Measurements from ENCODE around the gene LCN1.

DNA sequence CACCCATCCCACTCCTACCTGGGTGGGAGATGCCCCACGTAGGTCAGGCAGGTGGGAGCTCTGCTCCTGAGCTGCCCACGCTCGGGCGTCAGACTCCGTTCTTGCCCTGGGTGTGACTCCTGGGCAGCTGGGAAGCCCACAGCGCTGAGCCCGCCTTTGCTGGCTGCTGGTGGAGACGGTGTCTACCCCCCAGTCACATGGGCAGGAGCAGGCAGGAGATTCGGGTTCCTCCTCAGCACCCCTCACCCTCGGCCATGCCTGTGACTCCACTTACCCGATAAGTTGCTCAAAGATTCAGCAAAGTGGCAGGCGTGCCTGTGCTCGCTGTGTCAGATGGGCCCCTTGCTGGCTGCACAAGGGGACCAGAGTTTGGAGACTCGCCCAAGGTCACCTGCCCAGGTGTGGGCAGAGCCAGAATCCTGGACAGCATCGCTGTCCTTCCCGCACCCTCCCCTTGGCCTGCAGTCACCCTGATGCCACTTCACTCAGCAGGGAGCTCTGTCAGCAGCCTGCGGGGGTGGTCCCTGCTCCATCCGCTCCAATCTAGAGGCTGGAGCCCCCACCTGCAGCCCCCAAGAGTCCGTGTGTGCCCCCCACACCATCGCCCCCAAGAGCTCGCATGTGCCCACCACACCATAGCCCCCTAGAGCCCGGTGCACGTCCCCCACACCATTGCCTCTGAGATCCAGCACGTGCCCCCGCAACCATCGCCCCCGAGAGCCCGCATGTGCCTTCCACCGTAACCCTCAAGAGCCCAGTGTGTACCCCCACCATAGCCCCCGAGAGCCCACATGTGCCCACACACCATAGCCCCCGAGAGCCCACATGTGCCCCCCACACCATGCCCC, 4.2 kb downstream of the LCN1 start:
- TF ChIP-seq, protein P1, sequence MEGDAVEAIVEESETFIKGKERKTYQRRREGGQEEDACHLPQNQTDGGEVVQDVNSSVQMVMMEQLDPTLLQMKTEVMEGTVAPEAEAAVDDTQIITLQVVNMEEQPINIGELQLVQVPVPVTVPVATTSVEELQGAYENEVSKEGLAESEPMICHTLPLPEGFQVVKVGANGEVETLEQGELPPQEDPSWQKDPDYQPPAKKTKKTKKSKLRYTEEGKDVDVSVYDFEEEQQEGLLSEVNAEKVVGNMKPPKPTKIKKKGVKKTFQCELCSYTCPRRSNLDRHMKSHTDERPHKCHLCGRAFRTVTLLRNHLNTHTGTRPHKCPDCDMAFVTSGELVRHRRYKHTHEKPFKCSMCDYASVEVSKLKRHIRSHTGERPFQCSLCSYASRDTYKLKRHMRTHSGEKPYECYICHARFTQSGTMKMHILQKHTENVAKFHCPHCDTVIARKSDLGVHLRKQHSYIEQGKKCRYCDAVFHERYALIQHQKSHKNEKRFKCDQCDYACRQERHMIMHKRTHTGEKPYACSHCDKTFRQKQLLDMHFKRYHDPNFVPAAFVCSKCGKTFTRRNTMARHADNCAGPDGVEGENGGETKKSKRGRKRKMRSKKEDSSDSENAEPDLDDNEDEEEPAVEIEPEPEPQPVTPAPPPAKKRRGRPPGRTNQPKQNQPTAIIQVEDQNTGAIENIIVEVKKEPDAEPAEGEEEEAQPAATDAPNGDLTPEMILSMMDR (IDR thresholded peaks at IDR 0.05; ENCODE audit: insufficient read depth, low read length, poor library complexity, severe bottlenecking), result no peak
- TF ChIP-seq EZH2phosphoT487 (conservative IDR thresholded peaks at IDR 0.05; ENCODE audit: low read length), result no peak

All from SU-DHL-6 (cell line).